ENCODE measurements around the gene NPR1. TPM values are rescaled to one million over a fixed set of nuclear protein-coding genes. Genes with fewer than 3 reads are reported as not detected.

NPR1 gene
- total and polyA plus RNA-seq, 2 of the 13 experiments (the other 11 are each of a cell fraction or from before 2014, with no cell fraction given): not detected

DNA sequence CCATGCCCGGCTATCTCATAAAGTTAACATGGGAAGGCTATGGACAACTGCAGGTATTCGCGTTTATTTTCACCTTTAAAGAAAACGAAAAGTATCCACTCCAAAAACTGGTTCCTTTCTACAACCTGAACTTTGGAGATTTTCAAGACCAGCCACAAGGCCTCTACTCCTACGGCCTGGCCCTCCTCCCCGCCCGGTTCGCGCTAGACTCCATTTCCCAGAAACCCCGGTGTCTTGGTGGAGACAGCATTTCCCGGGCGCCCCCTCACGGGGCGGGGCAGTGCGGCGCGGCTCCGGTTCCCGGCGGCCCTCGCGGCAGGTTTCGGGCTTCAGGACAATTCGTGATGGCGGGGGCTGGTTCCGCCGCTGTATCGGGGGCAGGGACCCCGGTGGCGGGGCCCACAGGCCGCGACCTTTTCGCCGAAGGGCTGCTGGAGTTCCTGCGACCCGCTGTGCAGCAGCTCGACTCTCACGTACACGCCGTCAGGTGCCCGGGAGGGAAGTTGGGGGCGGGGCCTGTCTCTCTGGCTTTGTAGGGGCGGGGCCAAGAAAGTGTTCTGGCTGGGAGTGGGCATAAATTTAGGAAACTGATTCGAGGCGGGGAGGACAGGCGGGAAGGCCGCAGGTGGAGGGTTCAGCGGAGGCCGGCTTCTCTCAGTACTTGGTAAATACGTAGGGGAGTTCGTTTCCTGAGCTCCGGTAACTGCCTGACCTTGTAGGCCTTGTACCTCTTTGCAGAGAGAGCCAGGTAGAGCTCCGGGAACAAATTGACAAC is 19.9 kb upstream of the NPR1 start, which contains the start of gene SNAPIN (continued):
- TF ChIP-seq, protein P1, sequence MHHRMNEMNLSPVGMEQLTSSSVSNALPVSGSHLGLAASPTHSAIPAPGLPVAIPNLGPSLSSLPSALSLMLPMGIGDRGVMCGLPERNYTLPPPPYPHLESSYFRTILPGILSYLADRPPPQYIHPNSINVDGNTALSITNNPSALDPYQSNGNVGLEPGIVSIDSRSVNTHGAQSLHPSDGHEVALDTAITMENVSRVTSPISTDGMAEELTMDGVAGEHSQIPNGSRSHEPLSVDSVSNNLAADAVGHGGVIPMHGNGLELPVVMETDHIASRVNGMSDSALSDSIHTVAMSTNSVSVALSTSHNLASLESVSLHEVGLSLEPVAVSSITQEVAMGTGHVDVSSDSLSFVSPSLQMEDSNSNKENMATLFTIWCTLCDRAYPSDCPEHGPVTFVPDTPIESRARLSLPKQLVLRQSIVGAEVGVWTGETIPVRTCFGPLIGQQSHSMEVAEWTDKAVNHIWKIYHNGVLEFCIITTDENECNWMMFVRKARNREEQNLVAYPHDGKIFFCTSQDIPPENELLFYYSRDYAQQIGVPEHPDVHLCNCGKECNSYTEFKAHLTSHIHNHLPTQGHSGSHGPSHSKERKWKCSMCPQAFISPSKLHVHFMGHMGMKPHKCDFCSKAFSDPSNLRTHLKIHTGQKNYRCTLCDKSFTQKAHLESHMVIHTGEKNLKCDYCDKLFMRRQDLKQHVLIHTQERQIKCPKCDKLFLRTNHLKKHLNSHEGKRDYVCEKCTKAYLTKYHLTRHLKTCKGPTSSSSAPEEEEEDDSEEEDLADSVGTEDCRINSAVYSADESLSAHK (CRISPR knock-in tag; IDR thresholded peaks at IDR 0.05; ENCODE audit: borderline replicate concordance): no peak
- peak; percentile 54; the same call in 1 of the 2 replicates for TF ChIP-seq KLF6 (CRISPR knock-in tag; IDR thresholded peaks at IDR 0.05)
- TF ChIP-seq ZNF543 (CRISPR knock-in tag; IDR thresholded peaks at IDR 0.05): peak; percentile 44; the same call in 1 of the 2 replicates
- peak; percentile 72; the same call in 1 of the 2 replicates for TF ChIP-seq NRL (CRISPR knock-in tag; IDR thresholded peaks at IDR 0.05; ENCODE audit: borderline replicate concordance)
- TF ChIP-seq, protein P2, sequence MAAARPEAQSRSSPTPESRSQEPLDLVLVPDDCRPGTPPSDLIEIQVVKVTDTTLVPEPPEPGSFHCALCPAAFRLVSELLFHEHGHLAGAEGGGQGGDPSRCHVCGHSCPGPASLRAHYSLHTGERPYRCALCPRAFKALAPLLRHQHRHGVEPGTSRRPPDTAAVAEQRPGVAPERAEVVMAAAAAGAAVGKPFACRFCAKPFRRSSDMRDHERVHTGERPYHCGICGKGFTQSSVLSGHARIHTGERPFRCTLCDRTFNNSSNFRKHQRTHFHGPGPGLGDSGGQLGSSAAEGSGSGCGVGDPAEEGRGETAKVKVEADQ (CRISPR knock-in tag; IDR thresholded peaks at IDR 0.05; ENCODE audit: borderline replicate concordance): no peak
- TF ChIP-seq, protein P3, sequence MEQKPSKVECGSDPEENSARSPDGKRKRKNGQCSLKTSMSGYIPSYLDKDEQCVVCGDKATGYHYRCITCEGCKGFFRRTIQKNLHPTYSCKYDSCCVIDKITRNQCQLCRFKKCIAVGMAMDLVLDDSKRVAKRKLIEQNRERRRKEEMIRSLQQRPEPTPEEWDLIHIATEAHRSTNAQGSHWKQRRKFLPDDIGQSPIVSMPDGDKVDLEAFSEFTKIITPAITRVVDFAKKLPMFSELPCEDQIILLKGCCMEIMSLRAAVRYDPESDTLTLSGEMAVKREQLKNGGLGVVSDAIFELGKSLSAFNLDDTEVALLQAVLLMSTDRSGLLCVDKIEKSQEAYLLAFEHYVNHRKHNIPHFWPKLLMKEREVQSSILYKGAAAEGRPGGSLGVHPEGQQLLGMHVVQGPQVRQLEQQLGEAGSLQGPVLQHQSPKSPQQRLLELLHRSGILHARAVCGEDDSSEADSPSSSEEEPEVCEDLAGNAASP (CRISPR knock-in tag; IDR thresholded peaks at IDR 0.05; ENCODE audit: borderline replicate concordance): no peak
- TF ChIP-seq, protein P4, sequence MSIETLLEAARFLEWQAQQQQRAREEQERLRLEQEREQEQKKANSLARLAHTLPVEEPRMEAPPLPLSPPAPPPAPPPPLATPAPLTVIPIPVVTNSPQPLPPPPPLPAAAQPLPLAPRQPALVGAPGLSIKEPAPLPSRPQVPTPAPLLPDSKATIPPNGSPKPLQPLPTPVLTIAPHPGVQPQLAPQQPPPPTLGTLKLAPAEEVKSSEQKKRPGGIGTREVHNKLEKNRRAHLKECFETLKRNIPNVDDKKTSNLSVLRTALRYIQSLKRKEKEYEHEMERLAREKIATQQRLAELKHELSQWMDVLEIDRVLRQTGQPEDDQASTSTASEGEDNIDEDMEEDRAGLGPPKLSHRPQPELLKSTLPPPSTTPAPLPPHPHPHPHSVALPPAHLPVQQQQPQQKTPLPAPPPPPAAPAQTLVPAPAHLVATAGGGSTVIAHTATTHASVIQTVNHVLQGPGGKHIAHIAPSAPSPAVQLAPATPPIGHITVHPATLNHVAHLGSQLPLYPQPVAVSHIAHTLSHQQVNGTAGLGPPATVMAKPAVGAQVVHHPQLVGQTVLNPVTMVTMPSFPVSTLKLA (IDR thresholded peaks at IDR 0.05): no peak
- TF ChIP-seq SP1 (IDR thresholded peaks at IDR 0.05): no peak
- TF ChIP-seq SP1 (CRISPR knock-in tag; IDR thresholded peaks at IDR 0.05): peak; percentile 48; the same call in 1 of the 2 replicates
- TF ChIP-seq ZNF777 (CRISPR knock-in tag; IDR thresholded peaks at IDR 0.05): 0 out of 2 replicates have a peak, but pooled peaks have one; percentile 32
- peak; percentile 74 for TF ChIP-seq MED8 (CRISPR knock-in tag; IDR thresholded peaks at IDR 0.05; ENCODE audit: insufficient replicate concordance)
- TF ChIP-seq, protein P5, sequence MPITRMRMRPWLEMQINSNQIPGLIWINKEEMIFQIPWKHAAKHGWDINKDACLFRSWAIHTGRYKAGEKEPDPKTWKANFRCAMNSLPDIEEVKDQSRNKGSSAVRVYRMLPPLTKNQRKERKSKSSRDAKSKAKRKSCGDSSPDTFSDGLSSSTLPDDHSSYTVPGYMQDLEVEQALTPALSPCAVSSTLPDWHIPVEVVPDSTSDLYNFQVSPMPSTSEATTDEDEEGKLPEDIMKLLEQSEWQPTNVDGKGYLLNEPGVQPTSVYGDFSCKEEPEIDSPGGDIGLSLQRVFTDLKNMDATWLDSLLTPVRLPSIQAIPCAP (CRISPR knock-in tag; IDR thresholded peaks at IDR 0.05; ENCODE audit: low read depth): no peak
- TF ChIP-seq ZNF12 (CRISPR knock-in tag; IDR thresholded peaks at IDR 0.05): no peak
- TF ChIP-seq ZNF101 (CRISPR knock-in tag; IDR thresholded peaks at IDR 0.05; ENCODE audit: borderline replicate concordance, low read depth): no peak
- TF ChIP-seq RAD51 (IDR thresholded peaks at IDR 0.05; ENCODE audit: borderline replicate concordance): no peak
- no peak for TF ChIP-seq CBX1 (IDR thresholded peaks at IDR 0.05; ENCODE audit: low read depth)
- TF ChIP-seq, protein P6, sequence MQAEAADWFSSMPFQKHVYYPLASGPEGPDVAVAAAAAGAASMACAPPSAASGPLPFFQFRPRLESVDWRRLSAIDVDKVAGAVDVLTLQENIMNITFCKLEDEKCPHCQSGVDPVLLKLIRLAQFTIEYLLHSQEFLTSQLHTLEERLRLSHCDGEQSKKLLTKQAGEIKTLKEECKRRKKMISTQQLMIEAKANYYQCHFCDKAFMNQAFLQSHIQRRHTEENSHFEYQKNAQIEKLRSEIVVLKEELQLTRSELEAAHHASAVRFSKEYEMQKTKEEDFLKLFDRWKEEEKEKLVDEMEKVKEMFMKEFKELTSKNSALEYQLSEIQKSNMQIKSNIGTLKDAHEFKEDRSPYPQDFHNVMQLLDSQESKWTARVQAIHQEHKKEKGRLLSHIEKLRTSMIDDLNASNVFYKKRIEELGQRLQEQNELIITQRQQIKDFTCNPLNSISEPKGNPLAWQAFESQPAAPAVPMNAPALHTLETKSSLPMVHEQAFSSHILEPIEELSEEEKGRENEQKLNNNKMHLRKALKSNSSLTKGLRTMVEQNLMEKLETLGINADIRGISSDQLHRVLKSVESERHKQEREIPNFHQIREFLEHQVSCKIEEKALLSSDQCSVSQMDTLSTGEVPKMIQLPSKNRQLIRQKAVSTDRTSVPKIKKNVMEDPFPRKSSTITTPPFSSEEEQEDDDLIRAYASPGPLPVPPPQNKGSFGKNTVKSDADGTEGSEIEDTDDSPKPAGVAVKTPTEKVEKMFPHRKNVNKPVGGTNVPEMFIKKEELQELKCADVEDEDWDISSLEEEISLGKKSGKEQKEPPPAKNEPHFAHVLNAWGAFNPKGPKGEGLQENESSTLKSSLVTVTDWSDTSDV (CRISPR knock-in tag; IDR thresholded peaks at IDR 0.05): peak; percentile 61; the same call in 1 of the 2 replicates
- no peak for TF ChIP-seq ATF7-NPFF (CRISPR knock-in tag; IDR thresholded peaks at IDR 0.05; ENCODE audit: low read depth)
- TF ChIP-seq RFXAP (CRISPR knock-in tag; IDR thresholded peaks at IDR 0.05; ENCODE audit: borderline replicate concordance): 0 out of 2 replicates have a peak, but pooled peaks have one; percentile 41

Measured in HepG2 (cell line).